Endothelial cell (in vitro differentiated cells): ENCODE data around the gene MARK3. TPM values are rescaled to one million over a fixed set of nuclear protein-coding genes. Genes with fewer than 3 reads are reported as not detected.

ENCODE experiments used
- DNase-seq: peaks from one replicate; pipeline ENCODE4 v3.0.0; 2021; ENCODE audit warnings: low spot score
- H3K27ac Mint-ChIP-seq: one replicate; pipeline ENCODE4 v1.8.0; 2021; ENCODE audit warnings: mixed read lengths, inconsistent platforms; ENCODE audit not compliant: unreplicated experiment
- H3K27me3 Mint-ChIP-seq: one replicate; pipeline ENCODE4 v1.8.0; 2021; ENCODE audit warnings: mild to moderate bottlenecking, moderate library complexity, mixed read lengths, inconsistent platforms; ENCODE audit not compliant: unreplicated experiment
- H3K36me3 Mint-ChIP-seq: one replicate; pipeline ENCODE4 v1.8.0; 2021; ENCODE audit warnings: mild to moderate bottlenecking, low read depth, mixed read lengths, inconsistent platforms; ENCODE audit not compliant: unreplicated experiment
- H3K4me1 Mint-ChIP-seq: one replicate; pipeline ENCODE4 v1.8.0; 2021; ENCODE audit warnings: mild to moderate bottlenecking, mixed read lengths, inconsistent platforms; ENCODE audit not compliant: unreplicated experiment
- H3K4me3 Mint-ChIP-seq: one replicate; pipeline ENCODE4 v1.8.0; 2021; ENCODE audit warnings: mild to moderate bottlenecking, mixed read lengths, inconsistent platforms; ENCODE audit not compliant: unreplicated experiment
- H3K9me3 Mint-ChIP-seq: one replicate; pipeline ENCODE4 v1.8.0; 2021; ENCODE audit warnings: mixed read lengths, inconsistent platforms; ENCODE audit not compliant: unreplicated experiment
- CTCF ChIP-seq: fragments of 200-600 bp; sonication (generic); IDR thresholded peaks from one replicate; pipeline ENCODE4 v1.5.0; 2021; ENCODE audit warnings: antibody characterized with exemption; ENCODE audit not compliant: unreplicated experiment
- total RNA-seq: library from RNA; stranded (reverse); fragmentation: NEBNext Ultra II Directional; extraction: Animal tissue kit (Norgen Biotek cat#: 25700); gene quantifications from one replicate; pipeline ENCODE4 v1.2.1, GENCODE V29; 2021; ENCODE audit not compliant: unreplicated experiment

The MARK3 gene
- total RNA-seq, 1 donor from 2014 or later = 70.8 TPM

DNA sequence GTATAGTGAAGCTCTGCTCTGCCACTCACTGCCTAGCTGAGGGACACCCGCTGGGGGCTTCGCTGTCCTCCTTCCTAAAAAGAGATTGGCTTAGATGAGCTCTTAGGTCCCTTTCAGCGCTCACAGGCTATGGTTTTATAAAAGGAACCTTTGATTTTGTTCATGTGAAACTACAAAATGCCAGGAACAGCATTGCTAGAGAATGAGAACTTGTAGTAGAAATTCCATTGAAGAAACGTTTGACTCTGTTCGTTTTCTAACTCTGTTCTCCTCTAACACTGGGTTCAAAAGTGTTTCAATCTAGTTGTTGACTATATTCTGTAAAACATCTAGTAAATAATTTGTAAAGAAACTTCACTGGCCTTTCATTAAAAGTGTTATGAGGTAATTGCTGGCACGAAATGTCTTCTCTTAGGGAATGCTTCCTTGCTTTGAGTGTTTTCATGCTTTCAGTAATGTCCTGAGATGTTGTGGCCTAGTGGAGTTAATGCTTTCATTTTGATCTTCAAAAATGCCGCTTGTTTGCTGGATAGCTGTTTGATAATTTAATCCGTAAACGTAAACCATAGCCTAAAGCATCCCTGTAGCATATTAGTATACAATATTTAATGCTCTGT is 1.6 kb downstream of the MARK3 start:
- peaks cover 18% of the 10 kb centered on the region for H3K4me1 Mint-ChIP-seq

DNA sequence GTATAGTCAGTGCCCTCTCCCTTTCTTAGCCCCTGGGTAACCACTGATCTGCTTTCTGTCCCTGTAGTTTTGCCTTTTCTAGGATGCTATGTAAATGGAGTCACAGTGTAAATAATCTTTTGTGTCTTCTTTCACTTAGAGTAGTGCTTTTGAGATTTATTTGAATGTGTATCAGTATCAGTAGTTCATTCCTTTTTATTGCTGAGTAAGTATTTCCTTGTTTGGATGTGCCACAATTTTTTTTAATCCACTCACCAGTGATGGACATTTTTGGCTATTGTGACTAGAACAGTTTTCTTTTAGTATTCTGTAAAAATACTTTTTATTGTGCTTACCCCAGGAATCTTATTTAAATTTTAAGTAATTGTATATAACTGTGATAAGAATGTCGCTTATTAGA is 3.4 kb downstream of the MARK3 start:
- DNase-seq = no peak
- H3K27ac Mint-ChIP-seq = no peak overlapping the region
- H3K27me3 Mint-ChIP-seq = peaks cover 9% of the 10 kb centered on the region
- H3K36me3 Mint-ChIP-seq = peaks cover 6% of the 10 kb centered on the region
- no peaks in the 10 kb centered on the region for H3K9me3 Mint-ChIP-seq
- no peak overlapping the region for H3K4me3 Mint-ChIP-seq
- H3K4me1 Mint-ChIP-seq = peaks cover 22% of the 10 kb centered on the region
- no peak for TF ChIP-seq CTCF

More for the DNA sequence above, 1.6 kb downstream of the MARK3 start:
- no peak for TF ChIP-seq CTCF
- Mint-ChIP-seq H3K36me3 (peaks cover 6% of the 10 kb centered on the region), H3K9me3 (no peaks in the 10 kb centered on the region), H3K27me3 (peaks cover 10% of the 10 kb centered on the region), H3K4me3 (peak overlapping the region; percentile 100), H3K27ac (peak overlapping the region; percentile 62)
- no peak for DNase-seq

DNA sequence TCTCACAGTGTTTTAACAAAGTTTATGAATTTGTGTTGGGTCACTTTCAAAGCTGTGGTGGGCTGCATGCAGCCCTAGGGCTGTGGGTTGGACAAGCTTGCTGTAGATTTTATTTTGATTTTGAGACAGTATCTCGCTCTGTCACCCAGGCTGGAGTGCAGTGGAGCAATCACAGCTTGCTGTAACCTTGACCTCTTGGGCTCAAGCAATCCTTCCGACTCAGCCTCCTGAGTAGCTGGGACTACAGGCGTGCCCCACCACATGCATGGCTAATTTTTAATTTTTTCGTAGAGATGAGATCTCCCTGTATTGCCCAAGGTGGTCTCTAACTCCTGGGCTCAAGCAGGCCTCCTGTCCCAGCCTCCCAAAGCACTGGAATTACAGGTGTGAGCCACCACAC is 5.4 kb downstream of the MARK3 start:
- no peak for DNase-seq
- H3K4me1 Mint-ChIP-seq = peaks cover 32% of the 10 kb centered on the region

GRCh38 chr14:103391048-103391447 is 5.8 kb downstream of the MARK3 start:
- peak; percentile 18 for DNase-seq
- H3K4me1 Mint-ChIP-seq = peaks cover 33% of the 10 kb centered on the region
- no peak overlapping the region for H3K4me3 Mint-ChIP-seq
- no peak overlapping the region for H3K27ac Mint-ChIP-seq
- H3K27me3 Mint-ChIP-seq = peaks cover 2% of the 10 kb centered on the region
- no peaks in the 10 kb centered on the region for H3K9me3 Mint-ChIP-seq
- TF ChIP-seq CTCF = peak; percentile 83
- H3K36me3 Mint-ChIP-seq = peaks cover 3% of the 10 kb centered on the region

More for the DNA sequence above, 5.4 kb downstream of the MARK3 start:
- Mint-ChIP-seq H3K27ac (no peak overlapping the region), H3K4me3 (no peak overlapping the region), H3K36me3 (peaks cover 6% of the 10 kb centered on the region), H3K27me3 (peaks cover 2% of the 10 kb centered on the region), H3K9me3 (no peaks in the 10 kb centered on the region)
- TF ChIP-seq CTCF = no peak

DNA sequence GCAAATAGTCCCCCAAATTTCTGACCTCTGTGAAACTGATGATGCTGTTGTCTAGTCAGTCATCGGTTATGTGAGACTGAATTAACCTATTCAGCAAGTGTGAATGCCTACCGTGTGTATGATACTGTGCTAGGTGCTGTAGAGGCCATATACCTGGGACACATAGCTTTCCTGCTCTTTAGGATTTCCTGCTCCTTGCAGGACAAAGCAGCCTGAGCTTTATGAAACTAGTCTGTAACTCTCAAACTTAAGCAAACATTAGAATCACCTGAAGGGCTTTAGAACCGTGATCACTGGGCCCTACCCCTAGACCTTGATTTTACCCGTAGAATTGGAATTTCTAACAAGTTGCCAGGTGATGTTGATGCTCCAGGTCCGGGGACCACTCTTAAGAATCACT is 6.9 kb downstream of the MARK3 start:
- H3K36me3 Mint-ChIP-seq = no peaks in the 10 kb centered on the region
- no peak overlapping the region for H3K4me3 Mint-ChIP-seq
- peaks cover 2% of the 10 kb centered on the region for H3K27me3 Mint-ChIP-seq
- H3K9me3 Mint-ChIP-seq = no peaks in the 10 kb centered on the region
- no peak for DNase-seq
- H3K4me1 Mint-ChIP-seq = peaks cover 29% of the 10 kb centered on the region
- no peak for TF ChIP-seq CTCF
- no peak overlapping the region for H3K27ac Mint-ChIP-seq
